GM20431 (cell line): Measurements from ENCODE around the gene PTPRD.

ENCODE experiments used
- in situ Hi-C: fragments of 300-500 bp; cut with MseI, MboI; formaldehyde crosslinking; loops from one replicate; pipeline ENCODE4 v1.15.0; 2020; ENCODE audit warnings: low sequenced_read_pairs; ENCODE audit not compliant: unreplicated experiment

The PTPRD gene

DNA sequence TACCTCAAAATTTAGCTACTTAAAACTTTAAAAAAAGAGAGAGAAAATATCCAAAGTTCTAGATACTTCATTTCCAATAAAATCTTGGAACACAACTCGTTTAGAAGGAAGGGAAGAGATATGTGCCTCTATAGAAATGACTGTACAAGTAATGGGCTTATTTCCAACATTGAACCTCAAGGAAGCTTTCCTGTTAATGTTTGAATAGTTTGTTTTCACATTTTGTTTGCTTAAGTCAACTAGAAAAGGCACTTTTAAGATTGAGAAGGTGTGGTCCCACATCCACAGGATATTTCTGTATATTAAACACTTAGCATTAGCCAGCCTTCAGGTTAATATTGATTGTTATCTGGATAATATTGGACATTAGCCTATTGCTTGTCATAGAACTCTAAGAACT lies 384.7 kb downstream of the PTPRD start:
- in situ Hi-C loops = no loop called here

GRCh38 chr9:10226996-10227395 lies 385.8 kb downstream of the PTPRD start:
- in situ Hi-C loops = no loop called here

GRCh38 chr9:10212702-10213101 lies 400.1 kb downstream of the PTPRD start:
- in situ Hi-C loops = no loop called here

DNA sequence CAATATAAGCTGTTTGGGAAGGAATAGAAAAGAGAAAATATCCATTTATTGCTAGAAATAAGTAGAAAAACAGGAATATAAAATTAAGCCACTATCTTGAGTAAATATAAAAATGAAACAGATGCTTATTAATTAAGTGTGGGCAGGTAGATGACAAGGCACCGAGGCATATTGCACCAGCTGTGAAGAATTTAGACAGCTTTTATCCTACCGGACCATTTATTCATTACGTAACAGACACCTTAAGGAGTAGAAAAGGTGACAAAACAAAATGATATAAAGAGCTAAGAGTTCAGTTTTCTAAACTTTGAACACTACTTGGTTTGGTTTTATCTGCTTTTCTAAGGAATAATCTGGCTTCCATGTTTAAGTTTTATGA lies 404.1 kb downstream of the PTPRD start:
- in situ Hi-C loops = no loop called here

DNA sequence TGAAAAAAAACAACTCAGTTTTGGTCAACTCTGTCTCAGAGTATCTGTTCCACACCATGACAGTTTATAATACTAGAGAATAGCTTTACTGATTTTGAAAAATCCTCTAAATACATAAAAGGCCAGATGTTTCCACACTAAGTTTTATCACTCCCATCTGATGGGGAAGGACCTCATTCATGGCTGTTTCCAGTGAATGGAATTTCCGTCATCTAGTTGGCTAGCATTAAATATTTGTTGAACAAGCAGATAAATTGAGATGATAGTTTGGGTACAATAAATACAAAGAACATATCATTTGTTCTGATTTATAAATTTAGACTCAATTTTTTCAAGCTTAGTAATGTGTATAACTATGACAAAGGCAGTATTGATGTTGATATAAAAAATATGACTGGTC lies 408.5 kb downstream of the PTPRD start:
- in situ Hi-C loops = no loop called here

DNA sequence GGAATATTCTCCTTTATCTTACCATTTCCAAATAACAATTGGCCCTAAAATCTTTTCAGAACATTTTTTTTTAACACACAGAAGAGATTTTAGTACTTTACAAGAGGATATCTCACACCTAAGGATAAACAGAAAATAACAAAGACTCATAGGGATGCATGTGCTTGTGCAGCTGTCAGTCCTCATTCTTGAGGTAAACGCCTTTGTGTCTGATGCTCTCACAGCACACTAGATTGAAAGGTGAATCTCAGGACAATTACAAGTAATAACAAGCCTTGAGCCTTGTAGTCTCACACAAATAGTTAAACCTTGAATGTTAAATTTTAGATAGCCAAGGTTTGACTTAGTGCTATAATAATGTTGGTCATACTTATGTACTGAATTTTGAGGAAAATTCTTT lies 439.2 kb downstream of the PTPRD start:
- in situ Hi-C loops = no loop called here

DNA sequence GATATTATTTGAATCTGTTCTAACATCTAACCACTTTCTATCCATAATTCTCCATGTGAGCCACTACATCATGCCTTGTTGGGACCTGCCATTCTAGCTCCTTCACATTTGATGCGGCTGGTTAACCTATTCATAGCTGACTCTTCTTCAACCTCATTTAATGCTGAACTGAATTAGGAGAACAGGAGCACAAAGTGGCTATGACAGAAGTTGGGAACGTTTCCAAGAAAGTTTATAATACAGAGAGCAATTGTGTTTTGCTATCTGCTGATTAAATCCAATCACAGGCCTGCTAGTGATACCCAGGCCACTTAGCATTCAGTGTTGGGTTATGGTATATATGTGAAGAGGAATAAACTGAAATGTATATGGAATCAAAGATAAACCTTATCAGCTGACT lies 440.3 kb downstream of the PTPRD start:
- in situ Hi-C loops = no loop called here

DNA sequence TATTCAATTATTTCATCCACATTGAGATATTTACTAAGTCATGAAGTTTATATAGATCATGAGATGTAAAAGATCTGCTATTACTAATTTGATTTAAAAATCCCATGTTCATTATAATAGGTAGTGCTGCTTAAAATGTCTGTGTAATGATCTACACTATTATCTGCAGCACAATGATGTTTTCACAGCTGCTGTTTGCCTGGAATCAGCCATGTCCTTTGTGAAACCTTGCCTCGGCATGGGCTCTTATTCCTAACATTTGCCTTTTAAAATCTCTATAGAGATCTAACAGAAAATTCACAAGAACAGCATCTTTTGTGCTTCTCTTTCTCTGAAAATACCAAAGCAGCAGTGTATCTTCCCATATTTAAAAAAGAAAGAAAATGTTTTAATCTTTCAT lies 444.6 kb downstream of the PTPRD start:
- in situ Hi-C loops = no loop called here

DNA sequence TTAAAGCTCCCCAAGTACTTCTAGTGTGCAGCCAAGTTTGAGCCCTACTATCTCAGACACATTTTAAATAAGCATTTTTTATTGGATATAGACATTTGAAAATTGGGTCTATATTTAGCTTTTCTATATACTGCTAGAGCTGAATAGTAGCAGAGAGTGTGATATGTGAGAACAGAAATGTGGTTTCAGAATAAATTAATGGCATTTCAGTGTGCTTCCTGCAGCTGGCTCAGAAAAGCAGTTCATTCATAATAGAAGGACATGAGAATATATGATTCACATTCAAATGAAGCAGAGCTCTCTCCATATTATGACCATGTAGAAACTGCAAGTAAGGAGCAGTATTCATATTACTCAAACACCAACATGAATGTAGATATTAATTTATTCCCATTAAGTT lies 464.0 kb downstream of the PTPRD start:
- in situ Hi-C loops = no loop called here

DNA sequence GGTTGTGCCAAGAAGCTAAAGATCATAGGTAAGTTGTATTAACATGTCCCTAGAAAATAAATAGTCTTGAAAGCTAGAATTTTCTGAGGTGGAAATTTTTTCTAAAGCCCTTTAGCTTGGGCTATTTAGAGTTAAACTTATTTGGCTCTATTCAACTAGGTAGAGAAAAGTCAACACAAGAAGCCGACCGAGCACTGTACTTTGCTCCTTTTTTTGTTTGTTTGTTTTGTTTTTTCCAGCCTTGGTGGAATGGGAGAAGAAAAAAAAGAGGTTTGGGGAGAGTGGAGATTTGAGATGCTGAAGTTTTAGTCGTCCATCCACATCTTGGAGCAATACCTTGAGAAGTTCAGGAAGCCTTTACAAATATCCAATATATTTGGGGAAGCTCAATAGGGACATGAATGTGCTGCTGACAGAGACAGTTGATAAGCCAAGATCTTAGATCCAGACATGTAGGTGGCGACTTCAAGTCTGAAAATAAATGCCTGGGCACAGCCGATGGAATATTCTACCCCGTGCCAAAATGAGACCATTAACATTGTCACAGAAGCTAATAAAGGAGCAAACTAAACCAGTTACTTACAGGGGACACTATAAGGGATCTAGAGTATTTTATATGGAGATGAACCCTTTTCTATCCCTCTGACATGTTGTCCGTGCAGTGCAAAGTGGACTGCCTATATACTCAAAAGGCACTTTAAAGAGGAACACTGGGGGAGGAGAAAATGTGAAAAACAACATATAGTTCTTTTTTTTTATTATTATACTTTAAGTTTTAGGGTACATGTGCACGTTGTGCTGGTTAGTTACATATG lies 466.1 kb downstream of the PTPRD start:
- in situ Hi-C loops = no loop called here

GRCh38 chr9:10144355-10144754 lies 468.4 kb downstream of the PTPRD start:
- in situ Hi-C loops = no loop called here

DNA sequence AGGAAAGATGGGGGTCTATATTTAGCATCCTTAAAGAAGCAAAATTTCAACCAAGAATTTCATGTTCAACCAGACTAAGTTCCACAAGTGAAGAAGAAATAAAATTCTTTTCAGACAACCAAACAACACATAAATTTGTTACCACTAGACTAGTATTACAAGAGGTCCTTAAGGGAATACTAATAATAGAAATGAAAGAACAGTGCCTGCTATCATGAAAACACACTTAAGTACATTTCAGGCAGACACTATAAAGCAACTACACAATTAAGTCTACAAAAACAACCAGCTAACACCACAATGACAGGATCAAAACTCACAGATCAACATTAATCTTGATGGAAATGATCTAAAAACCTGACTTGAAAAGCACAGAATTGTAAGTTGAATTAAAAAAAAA lies 477.2 kb downstream of the PTPRD start:
- in situ Hi-C loops = no loop called here

GRCh38 chr9:10134266-10134665 lies 478.5 kb downstream of the PTPRD start:
- in situ Hi-C loops = no loop called here

- in situ Hi-C loops = no loop called here
These were observed 482.6 kb downstream of the PTPRD start for GRCh38 chr9:10130061-10130675.

GRCh38 chr9:10127867-10128266 lies 484.9 kb downstream of the PTPRD start:
- in situ Hi-C loops = no loop called here

GRCh38 chr9:10112798-10113197 lies 500.0 kb downstream of the PTPRD start:
- in situ Hi-C loops = no loop called here

- in situ Hi-C loops = no loop called here
These were observed 500.7 kb downstream of the PTPRD start for GRCh38 chr9:10112070-10112469.

GRCh38 chr9:10108815-10109214 lies 504.0 kb downstream of the PTPRD start:
- in situ Hi-C loops = no loop called here

DNA sequence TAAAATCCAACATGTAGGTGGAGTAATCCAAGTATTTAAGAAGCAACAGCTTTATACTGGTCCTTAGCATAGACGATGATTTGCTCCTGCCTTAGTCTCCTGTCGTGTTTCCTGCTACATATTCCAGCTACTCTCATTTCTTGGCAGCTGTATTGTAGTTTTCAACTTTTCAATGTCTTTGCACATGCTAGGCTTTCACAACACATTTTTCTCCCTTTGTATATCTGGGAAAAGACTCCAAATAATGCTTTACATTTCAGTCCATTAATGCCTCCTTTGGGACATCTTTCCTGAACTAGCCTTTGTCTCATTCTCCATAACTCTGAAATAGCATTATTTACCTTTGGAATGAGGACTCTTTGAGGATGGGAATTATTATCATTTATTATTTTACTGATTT lies 508.0 kb downstream of the PTPRD start:
- in situ Hi-C loops = no loop called here

GRCh38 chr9:10095208-10095607 lies 517.6 kb downstream of the PTPRD start:
- in situ Hi-C loops = no loop called here

GRCh38 chr9:10094563-10094962 lies 518.2 kb downstream of the PTPRD start:
- in situ Hi-C loops = no loop called here

DNA sequence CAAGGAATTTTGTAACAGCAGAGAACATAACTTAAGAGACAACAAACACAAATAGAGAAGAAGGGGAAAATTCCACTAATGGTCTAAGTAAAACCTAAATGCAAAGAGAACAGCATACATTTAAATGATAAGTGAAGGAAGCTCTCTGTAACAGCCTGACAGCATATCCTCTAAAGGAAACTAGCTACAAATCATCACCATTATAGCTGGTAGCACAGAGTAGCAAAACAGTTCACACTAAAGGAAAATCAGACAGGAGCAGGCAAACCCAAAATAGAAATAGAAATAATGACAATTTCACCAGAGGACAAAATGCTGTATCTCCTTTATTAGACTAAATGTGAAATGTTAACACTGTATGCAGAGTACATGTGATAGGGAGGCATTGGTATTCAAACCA lies 532.8 kb downstream of the PTPRD start:
- in situ Hi-C loops = no loop called here
